DOHH2 (cell line): ENCODE measurements around the gene LECT2.

Experiments
- CTCF ChIP-seq: fragments of 200-600 bp; sonication (generic); IDR thresholded peaks from one replicate; pipeline ENCODE4 v1.5.1; 2014; ENCODE audit warnings: antibody characterized with exemption, mild to moderate bottlenecking, low read depth, low read length; ENCODE audit not compliant: poor library complexity, severe bottlenecking
- EZH2phosphoT487 ChIP-seq: fragments of 200-600 bp; sonication (generic); IDR thresholded peaks from 2 replicates; pipeline ENCODE4 v1.6.1; 2017; ENCODE audit warnings: borderline replicate concordance, mild to moderate bottlenecking, antibody characterized with exemption, low read length, moderate library complexity, mixed read lengths

- TF ChIP-seq CTCF (no peak), EZH2phosphoT487 (no peak)
Measured at GRCh38 chr5:135921388-135921787, 33.4 kb downstream of the LECT2 start.
